ENCODE data around the gene SMG9. TPM values are rescaled to one million over a fixed set of nuclear protein-coding genes. Genes with fewer than 3 reads are reported as not detected.
"Not testable (repeated sequence)": the region's sequence is repeated elsewhere in the genome, so short reads cannot be mapped to it uniquely, and the experiment has no call there.

SMG9 gene
- total RNA-seq, 4 donors from 2014 or later = 16.0 to 22.7 (median 21.1) TPM

DNA sequence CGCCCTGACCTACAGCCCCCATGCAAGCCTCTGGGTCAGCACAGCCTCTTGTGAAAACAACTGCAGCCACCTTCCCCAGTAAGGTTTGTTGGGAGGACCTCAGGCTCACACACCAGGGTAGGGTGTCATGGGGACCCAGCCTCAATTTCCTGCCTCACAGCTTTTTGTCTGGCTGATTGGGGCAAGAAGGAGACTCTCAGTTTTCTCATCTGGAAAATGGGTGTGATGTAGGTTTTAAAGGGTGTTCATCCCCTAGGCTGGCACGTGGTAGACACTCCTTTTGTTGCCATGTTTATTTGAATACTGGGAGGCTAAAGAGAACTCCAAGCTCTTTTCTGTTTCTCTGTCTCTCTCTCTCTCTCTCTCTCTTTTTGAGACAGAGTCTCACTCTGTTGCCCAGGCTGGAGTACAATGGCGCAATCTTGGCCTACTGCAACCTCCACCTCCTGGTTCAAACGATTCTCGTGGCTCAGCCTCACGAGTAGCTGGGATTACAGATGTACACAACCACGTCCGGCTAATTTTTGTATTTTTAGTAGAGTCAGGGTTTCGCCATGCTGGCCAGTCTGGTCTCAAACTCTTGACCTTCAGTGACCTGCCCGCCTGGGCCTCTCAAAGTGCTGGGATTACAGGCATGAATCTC lies 66.6 kb downstream of the SMG9 start:
- no peak for DNase-seq
- no peaks in the 10 kb centered on the region for H3K27me3 ChIP-seq
- H3K4me3 ChIP-seq = no peak overlapping the region
- intact Hi-C loops (cut with DNase I) = no loop called here
- no peaks in the 10 kb centered on the region for H3K4me1 ChIP-seq
- no peak for TF ChIP-seq POLR2A (IDR thresholded peaks at IDR 0.05)
- TF ChIP-seq, protein P1, sequence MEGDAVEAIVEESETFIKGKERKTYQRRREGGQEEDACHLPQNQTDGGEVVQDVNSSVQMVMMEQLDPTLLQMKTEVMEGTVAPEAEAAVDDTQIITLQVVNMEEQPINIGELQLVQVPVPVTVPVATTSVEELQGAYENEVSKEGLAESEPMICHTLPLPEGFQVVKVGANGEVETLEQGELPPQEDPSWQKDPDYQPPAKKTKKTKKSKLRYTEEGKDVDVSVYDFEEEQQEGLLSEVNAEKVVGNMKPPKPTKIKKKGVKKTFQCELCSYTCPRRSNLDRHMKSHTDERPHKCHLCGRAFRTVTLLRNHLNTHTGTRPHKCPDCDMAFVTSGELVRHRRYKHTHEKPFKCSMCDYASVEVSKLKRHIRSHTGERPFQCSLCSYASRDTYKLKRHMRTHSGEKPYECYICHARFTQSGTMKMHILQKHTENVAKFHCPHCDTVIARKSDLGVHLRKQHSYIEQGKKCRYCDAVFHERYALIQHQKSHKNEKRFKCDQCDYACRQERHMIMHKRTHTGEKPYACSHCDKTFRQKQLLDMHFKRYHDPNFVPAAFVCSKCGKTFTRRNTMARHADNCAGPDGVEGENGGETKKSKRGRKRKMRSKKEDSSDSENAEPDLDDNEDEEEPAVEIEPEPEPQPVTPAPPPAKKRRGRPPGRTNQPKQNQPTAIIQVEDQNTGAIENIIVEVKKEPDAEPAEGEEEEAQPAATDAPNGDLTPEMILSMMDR (IDR thresholded peaks at IDR 0.05) = no peak
- 73 to 77% methylated on average over 6 to 10 of the region's 10 CpGs for WGBS, 2 donors
- H3K36me3 ChIP-seq = no peaks in the 10 kb centered on the region
- H3K9me3 ChIP-seq = peaks cover 0 to 24% (median 7%) of the 10 kb centered on the region in 3 donors
- no peak overlapping the region for H3K27ac ChIP-seq

DNA sequence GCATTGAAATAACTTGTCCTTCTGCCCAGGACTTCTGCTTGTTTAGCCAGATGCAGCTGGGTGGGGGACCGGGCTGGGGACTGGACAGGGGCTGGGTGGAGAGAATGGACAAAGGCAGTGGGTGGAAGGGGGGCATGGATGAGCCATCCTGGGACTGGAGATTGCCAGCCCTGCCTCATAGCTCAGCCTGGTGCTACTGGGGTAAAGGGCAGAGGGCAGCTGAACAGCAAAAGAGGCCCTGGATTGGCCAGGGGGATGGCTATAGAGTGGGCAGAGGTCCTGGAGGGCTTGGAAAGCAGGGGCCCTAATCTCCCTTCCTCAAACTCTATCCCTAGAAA lies 67.1 kb downstream of the SMG9 start:
- Histone ChIP-seq H3K9me3 (peaks cover 0 to 24% (median 7%) of the 10 kb centered on the region in 3 donors), H3K4me1 (no peaks in the 10 kb centered on the region), H3K36me3 (no peaks in the 10 kb centered on the region), H3K27ac (no peak overlapping the region), H3K27me3 (no peaks in the 10 kb centered on the region), H3K4me3 (no peak overlapping the region)
- no CpG with 5 or more reads among the region's 1 CpG for WGBS, 2 donors
- TF ChIP-seq, protein P1 (IDR thresholded peaks at IDR 0.05) = no peak
- no peak for TF ChIP-seq POLR2A (IDR thresholded peaks at IDR 0.05)
- DNase-seq = no peak
- intact Hi-C loops (cut with DNase I) = no loop called here

DNA sequence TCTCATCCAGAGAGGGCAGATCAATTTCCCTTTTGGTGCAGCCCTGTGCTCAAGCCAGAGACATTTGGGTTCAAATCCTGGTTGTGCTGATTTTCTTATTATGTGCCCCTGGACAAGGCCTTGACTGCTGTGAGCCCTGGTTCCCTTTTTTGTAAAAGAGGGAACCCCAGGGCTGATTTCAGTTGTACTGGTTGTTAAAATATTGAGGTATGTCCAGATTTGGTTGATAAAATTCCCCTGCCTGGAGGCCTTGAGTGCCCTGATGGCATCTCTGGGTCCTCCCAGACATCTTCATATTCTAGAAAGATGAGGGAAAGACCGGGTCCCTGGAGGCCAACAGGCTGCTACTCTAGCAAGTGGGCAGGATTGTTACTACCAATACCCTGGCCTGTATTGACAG lies 70.4 kb downstream of the SMG9 start:
- Histone ChIP-seq H3K27ac (no peak overlapping the region), H3K4me3 (no peak overlapping the region), H3K36me3 (no peaks in the 10 kb centered on the region), H3K9me3 (no peaks in the 10 kb centered on the region), H3K4me1 (no peaks in the 10 kb centered on the region), H3K27me3 (no peaks in the 10 kb centered on the region)
- DNase-seq = no peak
- intact Hi-C loops (cut with DNase I) = no loop called here
- WGBS, 2 donors = 43 to 67% methylated on average over 1 of the region's 1 CpG
- TF ChIP-seq, protein P1 (IDR thresholded peaks at IDR 0.05) = no peak
- no peak for TF ChIP-seq POLR2A (IDR thresholded peaks at IDR 0.05)

DNA sequence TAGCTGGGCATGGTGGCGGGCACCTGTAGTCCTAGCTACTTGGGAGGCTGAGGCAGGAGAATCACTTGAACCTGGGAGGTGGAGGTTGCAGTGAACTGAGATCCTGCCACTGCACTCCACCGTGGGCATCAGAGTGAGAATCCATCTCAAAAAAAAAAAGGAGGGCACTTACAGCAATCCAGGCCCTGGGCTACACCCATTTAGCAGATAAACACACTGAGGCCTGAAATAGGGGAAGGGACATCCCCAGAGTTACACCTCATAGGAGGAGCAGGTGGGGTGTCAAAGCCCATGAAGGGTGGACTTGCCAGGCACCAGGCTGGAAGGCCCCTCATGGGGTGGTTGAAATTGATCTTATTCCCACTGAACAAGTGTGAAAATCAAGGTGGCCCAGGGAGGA lies 70.9 kb downstream of the SMG9 start:
- TF ChIP-seq, protein P1 (IDR thresholded peaks at IDR 0.05) = no peak
- TF ChIP-seq POLR2A (IDR thresholded peaks at IDR 0.05) = no peak
- Histone ChIP-seq H3K27ac (no peak overlapping the region), H3K4me3 (no peak overlapping the region), H3K27me3 (no peaks in the 10 kb centered on the region), H3K36me3 (no peaks in the 10 kb centered on the region), H3K4me1 (no peaks in the 10 kb centered on the region), H3K9me3 (no peaks in the 10 kb centered on the region)
- 77 to 100% methylated on average over 1 to 2 of the region's 2 CpGs for WGBS, 2 donors
- no peak for DNase-seq
- intact Hi-C loops (cut with DNase I) = no loop called here

DNA sequence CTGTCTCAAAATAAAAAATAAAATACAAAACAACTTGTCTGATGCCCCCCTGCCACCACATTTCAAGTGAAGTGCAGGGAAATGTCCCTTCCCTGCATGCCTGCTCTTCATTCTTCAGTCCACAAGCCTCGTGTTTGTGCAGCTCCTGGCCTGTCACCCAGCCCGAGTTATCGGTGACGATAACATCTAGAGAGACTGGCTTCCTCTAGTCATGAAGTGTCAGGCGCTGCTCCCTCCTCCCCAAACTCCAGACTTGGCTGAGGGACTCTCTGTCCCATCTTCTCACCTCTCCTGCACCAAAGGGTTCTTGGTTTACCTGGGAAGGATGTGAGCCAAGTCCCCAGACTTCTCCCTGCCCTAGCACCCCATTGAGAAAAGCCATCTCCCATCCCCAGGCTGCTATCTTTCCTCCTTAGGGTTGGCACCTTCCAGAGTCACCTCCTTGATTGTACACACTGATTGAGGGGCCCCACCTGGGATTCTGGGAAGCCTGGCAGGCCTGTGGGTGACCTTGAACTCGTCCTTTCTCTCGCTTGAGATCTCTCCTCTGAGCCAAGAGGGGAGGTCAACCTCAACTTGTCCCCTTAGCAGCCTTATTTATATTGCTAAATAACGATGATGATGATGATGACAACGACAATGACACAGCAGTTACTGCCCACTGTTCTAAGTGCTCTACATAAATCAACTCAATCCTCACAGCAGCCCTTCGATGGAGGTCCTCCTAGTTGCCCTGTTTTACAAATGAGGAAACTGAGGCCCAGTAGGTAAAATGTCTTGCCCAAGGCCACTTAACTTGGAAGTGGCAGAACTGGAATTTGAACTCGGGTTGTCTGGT lies 71.7 kb downstream of the SMG9 start:
- TF ChIP-seq, protein P1 (IDR thresholded peaks at IDR 0.05) = no peak
- no peak for TF ChIP-seq POLR2A (IDR thresholded peaks at IDR 0.05)
- Histone ChIP-seq H3K9me3 (no peaks in the 10 kb centered on the region), H3K27ac (no peak overlapping the region), H3K4me1 (no peaks in the 10 kb centered on the region), H3K4me3 (no peak overlapping the region), H3K36me3 (no peaks in the 10 kb centered on the region), H3K27me3 (no peaks in the 10 kb centered on the region)
- intact Hi-C loops (cut with DNase I) = no loop called here
- no peak for DNase-seq
- WGBS, 2 donors = 61 to 66% methylated on average over 9 to 10 of the region's 11 CpGs

DNA sequence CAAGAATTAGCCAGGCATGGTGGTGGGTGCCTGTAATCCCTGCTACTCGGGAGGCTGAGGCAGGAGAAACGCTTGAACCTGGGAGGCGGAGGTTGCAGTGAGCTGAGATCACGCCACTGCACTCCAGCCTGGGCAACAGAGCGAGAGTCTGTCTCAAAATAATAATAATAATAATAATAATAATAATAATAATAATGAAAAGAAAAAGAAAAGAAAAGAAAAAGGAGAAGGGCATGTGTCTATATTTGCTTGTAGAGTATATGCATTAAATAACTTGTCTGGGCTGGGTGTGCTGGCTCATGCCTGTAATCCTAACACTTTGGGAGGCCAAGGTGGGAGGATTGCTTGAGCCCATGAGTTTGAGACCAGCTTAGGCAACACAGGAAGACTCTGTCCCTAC lies 72.5 kb downstream of the SMG9 start:
- DNase-seq; H3K36me3 ChIP-seq; H3K9me3 ChIP-seq; H3K4me1 ChIP-seq; H3K27ac ChIP-seq; H3K27me3 ChIP-seq; H3K4me3 ChIP-seq; intact Hi-C loops (cut with DNase I): not testable (repeated sequence)
- 89 to 91% methylated on average over 5 of the region's 5 CpGs for WGBS, 2 donors

All from esophagus squamous epithelium (tissue), 5 donors.